Measurements from ENCODE around the gene TGIF1.
"Not testable (repeated sequence)": the region's sequence is repeated elsewhere in the genome, so short reads cannot be mapped to it uniquely, and the experiment has no call there.

TGIF1 gene

GRCh38 chr18:3450012-3450798 lies at the start of gene TGIF1:
Gene TGIF1 (plus strand): TSS chr18:3450172. CDS start chr18:3450490, 318 bp downstream.
- Histone ChIP-seq H3K4me2 (peak within 1 kb of the TSS; percentile 92 to 96 (median 94)), H4K20me1 (peaks cover 23 to 43% (median 39%) of the 10 kb centered on the region in 11 experiments), H3K36me3 (peaks cover 0 to 32% (median 11%) of the 10 kb centered on the region in 11 experiments; a peak in 12 of 22 replicates), H3K4me3 (peak within 1 kb of the TSS; percentile 93 to 100 (median 96)), H3K9me3 (replicated peaks in 1 of 11) (no peaks in the 10 kb centered on the region), H3K27ac (peak within 1 kb of the TSS; percentile 97 to 100 (median 99)), H3K27me3 (no peaks in the 10 kb centered on the region), H3K4me1 (peaks cover 22 to 38% (median 28%) of the 10 kb centered on the region in 10 experiments), H3K9ac (peak within 1 kb of the TSS; percentile 97 to 100 (median 99))
- no peak for TF ChIP-seq Cebpa-rat (IDR thresholded peaks at IDR 0.05)

GRCh38 chr18:3400567-3401296 lies 49.2 kb upstream of the TGIF1 start:
- H3K4me1 ChIP-seq = peaks cover 6 to 24% (median 19%) of the 10 kb centered on the region in 10 experiments; a peak in 19 of 20 replicates

GRCh38 chr18:3401669-3402620 lies 48.0 kb upstream of the TGIF1 start:
- TF ChIP-seq Cebpa-rat (IDR thresholded peaks at IDR 0.05) = no peak
- peaks cover 12 to 31% (median 24%) of the 10 kb centered on the region in 10 experiments; a peak in 19 of 20 replicates for H3K4me1 ChIP-seq
- H3K4me2 ChIP-seq = peak overlapping the region in 8 of 11 experiments; percentile 22 to 53 (median 31); a peak in 9 of 22 replicates
- H3K27ac ChIP-seq = no peak overlapping the region
- H3K9ac ChIP-seq = no peak overlapping the region
- H3K4me3 ChIP-seq = no peak overlapping the region
- H4K20me1 ChIP-seq = no peaks in the 10 kb centered on the region
- no peaks in the 10 kb centered on the region for H3K27me3 ChIP-seq
- H3K36me3 ChIP-seq = no peaks in the 10 kb centered on the region
- peaks cover 0 to 28% (median 5%) of the 10 kb centered on the region in 11 experiments; a peak in 11 of 22 replicates for H3K9me3 ChIP-seq (replicated peaks in 1 of 11)

More at GRCh38 chr18:3400567-3401296, 49.2 kb upstream of the TGIF1 start:
- H3K4me3 ChIP-seq = no peak overlapping the region
- no peaks in the 10 kb centered on the region for H4K20me1 ChIP-seq
- H3K36me3 ChIP-seq = no peaks in the 10 kb centered on the region
- no peak for TF ChIP-seq Cebpa-rat (IDR thresholded peaks at IDR 0.05)
- H3K9me3 ChIP-seq (replicated peaks in 1 of 11) = peaks cover 0 to 26% (median 5%) of the 10 kb centered on the region in 11 experiments; a peak in 11 of 22 replicates
- H3K27ac ChIP-seq = no peak overlapping the region
- peak overlapping the region in 6 of 11 experiments; percentile 25 to 53 (median 38); a peak in 12 of 22 replicates for H3K4me2 ChIP-seq
- H3K9ac ChIP-seq = no peak overlapping the region
- H3K27me3 ChIP-seq = no peaks in the 10 kb centered on the region

- Histone ChIP-seq H3K36me3 (no peaks in the 10 kb centered on the region), H3K9me3 (replicated peaks in 1 of 11) (peaks cover 0 to 32% (median 5%) of the 10 kb centered on the region in 11 experiments; a peak in 11 of 22 replicates), H3K4me1 (peaks cover 12 to 31% (median 24%) of the 10 kb centered on the region in 10 experiments; a peak in 19 of 20 replicates), H3K4me2 (peak overlapping the region in 2 of 11 experiments; percentile 5 to 25; a peak in 2 of 22 replicates), H3K4me3 (no peak overlapping the region), H3K27ac (no peak overlapping the region), H3K9ac (no peak overlapping the region), H4K20me1 (no peaks in the 10 kb centered on the region), H3K27me3 (no peaks in the 10 kb centered on the region)
- no peak for TF ChIP-seq Cebpa-rat (IDR thresholded peaks at IDR 0.05)
Observed at GRCh38 chr18:3402982-3403451, 47.0 kb upstream of the TGIF1 start.

- Histone ChIP-seq H3K4me2 (peak overlapping the region; percentile 0 to 55 (median 14); a peak in 13 of 22 replicates), H3K36me3 (no peaks in the 10 kb centered on the region), H3K9me3 (replicated peaks in 1 of 11) (peaks cover 0 to 23% (median under 1%) of the 10 kb centered on the region in 11 experiments; a peak in 10 of 22 replicates), H3K27ac (no peak overlapping the region; a peak in 1 of 22 replicates), H3K9ac (no peak overlapping the region), H3K4me1 (peaks cover 12 to 31% (median 22%) of the 10 kb centered on the region in 10 experiments; a peak in 19 of 20 replicates), H3K4me3 (no peak overlapping the region), H4K20me1 (no peaks in the 10 kb centered on the region), H3K27me3 (no peaks in the 10 kb centered on the region)
- no peak for TF ChIP-seq Cebpa-rat (IDR thresholded peaks at IDR 0.05)
Observed at GRCh38 chr18:3405713-3406112, 44.3 kb upstream of the TGIF1 start.

GRCh38 chr18:3408107-3408506 lies 41.9 kb upstream of the TGIF1 start:
- TF ChIP-seq Cebpa-rat (IDR thresholded peaks at IDR 0.05) = no peak
- H3K9ac ChIP-seq = no peak overlapping the region
- H3K4me2 ChIP-seq = no peak overlapping the region
- no peaks in the 10 kb centered on the region for H3K36me3 ChIP-seq
- no peak overlapping the region for H3K27ac ChIP-seq
- H3K4me1 ChIP-seq = peaks cover 2 to 18% (median 13%) of the 10 kb centered on the region in 10 experiments; a peak in 15 of 20 replicates
- H4K20me1 ChIP-seq = no peaks in the 10 kb centered on the region
- H3K27me3 ChIP-seq = no peaks in the 10 kb centered on the region
- no peak overlapping the region for H3K4me3 ChIP-seq
- peaks cover 0 to 17% (median 0%) of the 10 kb centered on the region in 11 experiments; a peak in 8 of 22 replicates for H3K9me3 ChIP-seq (replicated peaks in 1 of 11)

GRCh38 chr18:3409811-3410210 lies 40.2 kb upstream of the TGIF1 start:
- Histone ChIP-seq H3K4me2 (no peak overlapping the region), H3K4me3 (no peak overlapping the region), H3K9me3 (replicated peaks in 1 of 11) (peaks cover 0 to 12% (median 0%) of the 10 kb centered on the region in 11 experiments; a peak in 6 of 22 replicates), H3K27ac (no peak overlapping the region), H3K4me1 (peaks cover 0 to 18% (median 13%) of the 10 kb centered on the region in 10 experiments; a peak in 13 of 20 replicates), H3K27me3 (no peaks in the 10 kb centered on the region), H4K20me1 (no peaks in the 10 kb centered on the region), H3K9ac (no peak overlapping the region), H3K36me3 (no peaks in the 10 kb centered on the region)
- no peak for TF ChIP-seq Cebpa-rat (IDR thresholded peaks at IDR 0.05)

- Histone ChIP-seq H3K9me3 (replicated peaks in 1 of 11) (peaks cover 0 to 7% (median 0%) of the 10 kb centered on the region in 11 experiments; a peak in 1 of 22 replicates), H3K4me3 (no peak overlapping the region), H4K20me1 (no peaks in the 10 kb centered on the region), H3K9ac (no peak overlapping the region), H3K36me3 (no peaks in the 10 kb centered on the region), H3K4me1 (peaks cover 0 to 14% (median 11%) of the 10 kb centered on the region in 10 experiments; a peak in 13 of 20 replicates), H3K27ac (no peak overlapping the region), H3K27me3 (no peaks in the 10 kb centered on the region), H3K4me2 (no peak overlapping the region)
- TF ChIP-seq Cebpa-rat (IDR thresholded peaks at IDR 0.05) = no peak
Observed at GRCh38 chr18:3410273-3410672, 39.7 kb upstream of the TGIF1 start.

GRCh38 chr18:3410876-3411275 lies 39.1 kb upstream of the TGIF1 start:
- not testable (repeated sequence) for H3K27me3 ChIP-seq; H3K4me3 ChIP-seq; H4K20me1 ChIP-seq; H3K4me2 ChIP-seq; H3K9me3 ChIP-seq (replicated peaks in 1 of 11); H3K9ac ChIP-seq; H3K27ac ChIP-seq; H3K4me1 ChIP-seq; H3K36me3 ChIP-seq
